HG03097 (cell line): ENCODE results near the gene AK8.

ENCODE experiments used
- ATAC-seq: cut with Tn5 transposase; IDR thresholded peaks from one replicate; pipeline ENCODE4 v1.9.1; 2021; ENCODE audit not compliant: unreplicated experiment, low FRiP score

The AK8 gene

DNA sequence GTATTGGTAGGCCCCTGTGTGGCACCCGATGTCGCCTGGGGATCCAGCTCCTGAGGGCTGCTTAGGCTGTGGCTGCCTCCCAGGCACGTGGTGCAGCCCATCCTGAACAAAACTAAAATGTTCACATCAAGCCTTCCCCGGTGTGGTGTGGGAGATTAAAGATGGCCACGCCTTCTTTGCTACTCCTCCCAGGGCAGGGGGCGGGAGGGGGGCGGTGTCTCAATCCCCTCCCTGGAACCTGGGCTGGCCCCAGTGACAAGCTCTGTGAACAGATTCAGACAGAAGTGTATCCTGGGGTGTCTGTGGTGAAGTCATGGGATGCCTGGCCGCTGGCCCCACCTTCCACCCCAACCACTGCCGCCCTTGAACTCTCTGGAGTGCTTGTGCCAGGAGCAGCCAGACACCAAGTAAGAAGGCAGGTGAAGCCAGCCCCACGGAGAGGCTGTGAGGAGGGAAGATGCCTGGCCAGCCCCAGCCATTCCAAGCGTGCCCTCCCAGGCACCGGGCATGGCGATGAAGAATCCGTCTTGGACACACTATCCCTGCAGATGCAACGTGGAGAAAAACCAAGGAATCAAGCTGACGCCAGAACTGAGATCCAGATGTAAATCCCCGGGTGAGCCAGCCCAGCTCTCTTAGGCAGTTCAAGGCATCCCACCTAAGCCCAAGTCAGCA lies 75.8 kb downstream of the AK8 start:
- no peak for ATAC-seq

DNA sequence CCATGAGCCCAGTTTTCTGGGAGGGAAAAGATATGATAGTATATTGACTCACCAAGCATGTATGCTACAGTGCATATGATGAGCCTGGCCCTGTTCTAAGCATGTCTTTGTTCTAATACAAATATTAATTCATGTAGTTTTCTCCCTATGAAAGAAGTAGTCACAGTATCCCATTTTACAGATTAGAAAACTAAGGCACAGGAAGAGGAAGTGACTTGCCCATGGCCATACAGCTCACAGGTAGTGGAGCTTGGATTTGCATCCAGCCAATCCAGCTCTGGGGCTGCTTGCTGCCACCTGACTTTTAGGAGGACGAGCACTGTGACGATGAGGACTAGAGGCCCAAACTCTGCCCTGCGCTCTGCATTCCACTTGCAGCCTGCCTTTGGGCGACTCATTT lies 76.4 kb downstream of the AK8 start:
- ATAC-seq, result no peak

DNA sequence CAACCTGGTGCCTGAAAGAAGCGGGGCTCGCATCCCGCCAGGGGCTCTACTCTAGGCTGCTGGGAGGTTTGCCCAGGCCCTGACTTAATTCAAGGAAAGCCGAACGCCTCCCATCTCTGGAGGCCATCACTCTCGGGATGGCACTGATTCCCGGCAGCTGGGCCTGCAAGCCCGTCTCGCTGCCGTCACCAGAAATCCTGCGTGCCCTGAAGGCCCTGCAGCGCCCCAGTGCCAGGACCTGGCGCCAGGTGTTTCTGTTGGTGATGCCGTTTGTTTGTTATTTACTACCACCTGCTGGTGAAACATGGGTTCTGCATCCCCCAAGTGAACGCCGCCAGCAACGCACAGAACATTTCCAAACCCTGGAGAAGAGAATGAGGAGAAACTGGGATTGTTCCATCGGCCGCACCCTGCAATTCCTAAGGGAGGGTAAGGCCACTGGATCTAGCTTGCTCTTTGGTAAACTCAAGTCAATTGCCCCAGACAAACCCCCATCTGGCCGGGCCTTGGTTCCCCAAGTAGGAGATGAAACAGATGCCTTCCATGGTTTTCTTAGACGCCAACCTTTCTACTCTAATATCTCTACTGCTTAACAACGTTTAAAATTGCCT lies 77.9 kb downstream of the AK8 start:
- no peak for ATAC-seq

DNA sequence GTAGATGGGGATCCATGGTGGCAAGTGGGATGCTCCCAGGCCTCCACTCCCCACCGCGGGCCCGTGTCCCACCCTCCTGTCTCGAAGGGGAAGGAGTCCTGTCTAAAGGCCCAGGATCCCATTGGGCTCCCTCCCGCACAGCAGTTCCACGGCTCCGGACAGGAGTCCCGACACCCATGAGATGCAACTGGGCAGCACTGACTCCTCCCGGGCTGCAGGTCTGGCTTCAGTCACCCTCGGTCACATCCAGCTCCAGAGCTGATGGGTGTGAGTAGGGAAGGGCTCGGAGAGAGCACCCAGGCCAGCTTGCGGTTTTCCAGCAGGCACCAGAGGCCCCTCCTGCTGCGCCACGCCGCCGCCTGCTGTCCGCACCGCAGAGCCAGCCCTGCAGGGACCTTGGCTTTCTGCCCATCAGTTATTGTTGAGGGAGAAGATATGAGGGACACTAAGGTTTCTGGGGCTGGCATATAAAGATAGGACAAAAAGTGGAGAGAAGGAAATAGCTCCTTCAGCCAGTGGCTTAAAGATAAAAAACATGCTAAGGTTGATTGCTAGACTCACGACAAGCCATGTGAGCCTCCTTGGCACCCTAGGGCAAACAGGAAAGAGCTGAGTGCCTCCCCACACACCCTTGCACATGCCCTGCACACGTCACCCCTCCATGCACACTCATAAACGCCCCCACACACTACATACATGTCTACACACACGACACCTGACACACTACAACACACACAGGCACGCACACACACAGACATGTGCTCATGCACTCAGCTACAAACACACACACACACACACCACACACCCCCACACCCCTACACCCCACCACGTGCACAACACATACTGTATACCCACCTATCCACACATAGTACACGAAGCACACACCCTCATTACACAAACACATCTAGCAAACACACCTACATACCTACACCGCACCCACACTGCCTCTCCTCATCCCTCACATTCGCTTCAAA lies 79.0 kb downstream of the AK8 start:
- ATAC-seq, result no peak

DNA sequence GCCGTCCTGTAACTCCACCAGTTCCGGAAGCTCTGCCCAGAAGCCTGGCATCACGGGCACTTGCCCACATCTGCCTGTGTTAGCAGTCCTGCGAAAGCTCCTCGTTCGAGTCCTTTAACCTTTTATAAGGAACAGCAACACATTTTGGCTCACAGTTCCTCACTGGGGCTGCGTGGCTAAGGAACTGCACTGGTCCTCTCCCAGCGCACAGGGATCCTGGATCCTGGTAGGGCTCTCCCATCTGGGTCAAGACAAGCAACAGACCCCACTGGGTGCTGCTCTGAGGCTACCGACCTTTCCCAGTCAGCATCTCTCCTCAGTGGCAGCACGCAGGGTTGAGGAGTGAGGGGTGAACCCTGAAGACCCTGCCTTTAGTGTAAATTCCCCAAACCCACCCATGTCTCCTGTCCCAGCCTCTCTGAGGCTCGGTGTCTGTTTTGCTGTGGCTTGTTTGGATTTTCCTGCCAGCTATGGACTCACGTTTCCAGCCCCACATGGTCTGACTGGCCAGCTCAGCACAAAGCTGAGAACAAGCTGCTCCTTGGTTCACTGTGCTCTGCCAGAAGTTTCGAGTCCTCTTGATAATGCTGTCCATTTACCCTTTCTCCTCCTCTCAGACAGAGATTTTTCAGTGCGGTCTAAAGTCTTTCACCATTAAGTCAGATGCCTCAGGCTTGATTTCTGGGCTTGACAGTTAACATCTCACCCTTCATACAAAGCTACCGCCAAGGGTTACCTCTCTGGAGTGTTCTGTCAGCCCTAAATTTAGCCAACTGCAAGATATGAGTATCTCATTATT lies 80.0 kb downstream of the AK8 start:
- no peak for ATAC-seq

DNA sequence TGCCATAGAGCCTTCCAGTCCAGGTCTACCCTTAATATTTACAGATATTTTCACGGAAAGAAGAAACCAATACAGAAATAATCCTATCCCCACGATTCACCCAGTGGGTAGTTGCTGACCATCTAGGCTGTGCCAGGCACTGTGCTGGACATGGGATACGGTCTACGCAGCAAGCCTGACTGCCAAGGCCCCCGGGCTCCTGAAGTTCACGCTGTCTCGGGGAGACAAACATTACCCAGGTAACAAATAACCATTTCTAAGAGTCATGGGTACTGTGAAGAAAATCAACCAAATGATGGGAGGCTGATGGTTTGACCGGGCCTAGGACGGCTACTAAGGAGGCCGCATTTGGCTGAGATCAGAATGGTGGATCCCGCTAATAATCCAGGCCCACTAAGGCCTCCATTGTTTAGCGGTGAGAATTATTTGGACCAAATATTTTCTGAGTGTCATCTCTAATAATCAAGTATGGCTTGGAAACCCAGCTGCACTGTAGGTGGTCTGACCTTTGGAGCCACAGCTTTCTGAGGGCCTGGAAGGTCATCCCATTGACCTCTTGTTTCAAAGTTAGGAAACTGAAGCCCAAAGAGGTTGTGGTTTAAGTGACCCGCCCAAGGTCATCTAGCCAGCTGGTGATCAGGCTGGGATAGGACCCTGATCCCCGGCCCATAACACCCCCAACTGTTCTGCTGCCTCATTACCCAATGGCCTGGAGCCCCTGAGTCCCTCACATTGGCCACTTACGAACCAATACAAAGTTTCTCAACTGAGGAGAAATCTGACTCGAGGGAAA lies 82.4 kb downstream of the AK8 start:
- no peak for ATAC-seq

DNA sequence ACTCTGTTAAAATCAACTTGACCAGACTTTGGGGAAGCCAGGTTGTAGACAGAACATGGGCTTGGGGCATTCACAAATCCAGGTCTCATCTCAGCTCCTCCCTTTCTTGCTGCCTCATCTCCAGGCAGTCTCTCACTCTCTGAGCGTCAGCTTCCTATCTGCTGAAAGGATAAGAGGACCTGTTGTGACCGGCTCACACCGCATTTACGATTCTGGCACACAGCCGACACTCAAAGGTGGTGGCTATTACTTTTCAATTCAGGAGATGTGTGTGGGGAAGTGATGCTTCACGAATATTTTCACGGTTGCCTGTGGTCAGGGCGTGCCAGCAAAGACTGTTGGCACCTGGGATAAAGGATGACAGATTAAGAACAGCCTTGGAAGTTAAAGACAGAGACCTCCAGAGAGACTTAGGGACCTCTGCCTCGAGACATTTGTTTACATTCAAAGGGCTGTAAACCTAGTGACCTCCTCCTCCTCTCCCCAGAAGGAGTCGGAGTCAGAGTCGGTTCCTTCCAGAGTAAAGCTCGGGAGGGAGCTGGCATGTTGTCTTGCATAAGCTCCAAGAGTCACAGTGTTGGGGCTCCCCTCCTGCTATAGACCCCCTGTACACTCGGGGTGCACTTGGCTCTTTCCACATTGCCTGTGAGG lies 83.2 kb downstream of the AK8 start:
- ATAC-seq, result no peak

DNA sequence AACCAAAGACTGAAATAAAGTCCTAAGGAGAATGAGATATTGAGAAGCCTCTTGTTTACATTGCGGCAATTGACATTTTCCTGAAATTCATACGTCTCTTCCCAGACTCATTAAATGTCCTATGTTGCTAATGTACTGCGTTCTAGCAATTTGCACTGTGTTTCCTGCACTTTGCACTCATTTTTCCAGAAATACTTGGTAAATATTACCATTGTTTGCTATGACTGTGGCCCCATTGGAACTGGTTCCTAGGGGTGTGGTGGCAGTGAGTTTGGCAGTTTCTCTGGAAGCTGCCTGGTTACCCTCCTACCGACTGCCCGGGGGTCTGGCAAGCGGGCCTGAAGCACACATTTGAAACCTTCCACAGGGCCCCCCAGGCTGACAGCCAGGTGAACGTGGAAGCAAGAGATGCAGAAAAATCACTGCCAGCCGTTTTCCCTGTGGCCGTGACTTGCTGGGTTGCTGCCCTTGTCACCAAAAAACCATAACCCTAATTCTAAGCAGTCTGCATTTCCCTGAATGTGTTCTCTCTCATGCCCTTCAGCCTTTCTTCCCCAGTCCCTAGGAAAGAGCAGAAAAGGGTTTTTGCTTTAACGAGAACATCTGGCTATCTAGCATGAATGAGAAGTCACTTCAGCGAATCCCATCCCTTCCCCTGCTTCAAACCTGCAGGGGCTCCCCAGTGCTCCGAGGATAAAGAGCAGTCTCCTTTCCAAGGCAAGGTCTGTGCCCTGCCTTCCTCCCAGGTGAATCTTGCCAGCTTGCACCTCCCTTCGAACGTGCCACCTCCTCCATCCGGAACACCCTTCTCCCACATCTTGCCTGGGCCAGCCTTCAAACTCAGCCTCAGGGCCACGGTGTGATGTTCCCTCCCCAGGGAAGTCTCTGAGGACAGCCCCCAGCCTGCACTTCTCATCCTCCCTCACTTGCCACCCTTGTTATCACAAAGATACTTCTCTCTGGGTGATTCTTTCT lies 84.2 kb downstream of the AK8 start:
- ATAC-seq, result no peak

DNA sequence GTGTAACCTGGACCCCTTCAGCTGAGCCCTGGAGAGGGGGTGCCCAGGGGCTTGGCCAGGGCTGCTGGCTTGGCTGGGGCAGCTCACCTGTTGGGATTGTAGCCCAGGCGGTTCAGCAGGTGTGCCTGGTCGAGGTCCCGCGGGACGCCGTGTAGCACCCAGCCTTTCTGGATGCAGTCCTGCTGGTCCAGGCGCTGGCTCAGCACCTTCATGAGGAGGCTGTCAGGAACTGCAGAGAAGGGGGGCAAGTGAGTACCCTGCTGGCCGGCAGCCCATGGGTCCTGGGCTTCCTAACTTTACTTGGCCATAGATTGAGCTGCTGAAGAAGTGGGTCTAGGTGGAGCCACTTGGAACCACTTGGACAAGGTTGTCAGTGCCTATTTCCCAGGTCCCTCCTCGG lies 85.5 kb downstream of the AK8 start:
- no peak for ATAC-seq

DNA sequence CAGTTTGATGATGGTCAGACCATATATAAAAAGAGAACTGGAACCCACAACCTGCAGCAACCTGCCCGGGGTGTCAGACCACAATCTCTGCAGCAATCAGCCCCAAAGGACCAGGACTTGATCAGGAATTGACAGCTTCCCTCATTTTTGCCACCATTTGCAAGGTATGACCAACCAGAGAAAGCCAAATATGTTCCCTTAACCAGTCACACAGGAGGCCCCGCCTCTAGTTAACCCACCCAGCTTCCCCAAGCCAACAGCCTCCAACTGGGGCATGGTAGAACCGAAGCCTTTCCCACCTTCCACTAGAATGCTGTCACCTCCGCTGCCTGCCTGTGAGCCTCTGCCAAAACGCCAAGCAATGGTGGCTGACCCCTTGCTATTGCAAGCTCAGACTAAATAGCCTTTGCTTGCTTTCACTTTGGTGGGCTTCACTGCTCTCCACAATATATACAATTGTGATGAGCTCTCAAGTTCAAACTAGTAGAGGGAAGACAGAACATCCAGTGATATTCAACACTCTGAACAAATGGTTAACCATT lies 86.3 kb downstream of the AK8 start:
- ATAC-seq, result no peak

DNA sequence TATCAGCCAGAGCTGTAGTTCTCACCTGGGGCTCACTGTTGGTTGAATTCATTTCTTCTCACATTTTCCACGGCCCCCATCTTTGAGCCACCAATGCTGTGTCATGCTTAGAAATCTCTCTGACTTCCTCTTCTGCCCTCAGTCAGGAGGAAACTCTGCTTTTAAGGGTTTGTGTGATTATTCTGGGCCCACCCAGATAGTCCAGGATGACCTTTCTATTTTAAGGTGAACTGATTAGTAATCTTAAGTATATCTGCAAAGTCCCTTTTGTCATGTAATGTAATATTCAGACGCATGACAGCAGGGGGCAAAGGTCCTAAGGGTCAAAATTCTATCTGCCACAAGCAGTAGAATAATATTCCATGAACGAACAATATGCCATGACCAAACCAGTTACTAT lies 88.4 kb downstream of the AK8 start:
- ATAC-seq, result no peak

DNA sequence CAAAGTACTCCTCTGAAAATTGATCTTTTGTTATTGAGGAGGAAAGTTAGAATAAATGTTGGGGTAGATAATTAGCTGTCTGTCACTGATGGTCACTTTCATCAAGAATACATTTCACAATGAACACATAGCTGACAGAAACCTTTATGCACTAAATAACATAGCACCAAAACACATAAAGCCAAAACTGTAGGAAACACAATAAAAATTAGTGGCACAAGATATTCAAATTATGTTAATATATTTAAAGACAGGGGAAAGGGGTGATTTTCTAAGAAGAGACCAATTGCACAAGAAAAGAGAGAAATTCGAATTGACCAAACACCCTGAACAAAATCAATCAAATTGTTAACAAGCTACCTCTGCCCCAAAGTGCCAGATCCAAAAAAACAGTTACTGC lies 89.7 kb downstream of the AK8 start:
- ATAC-seq, result no peak

DNA sequence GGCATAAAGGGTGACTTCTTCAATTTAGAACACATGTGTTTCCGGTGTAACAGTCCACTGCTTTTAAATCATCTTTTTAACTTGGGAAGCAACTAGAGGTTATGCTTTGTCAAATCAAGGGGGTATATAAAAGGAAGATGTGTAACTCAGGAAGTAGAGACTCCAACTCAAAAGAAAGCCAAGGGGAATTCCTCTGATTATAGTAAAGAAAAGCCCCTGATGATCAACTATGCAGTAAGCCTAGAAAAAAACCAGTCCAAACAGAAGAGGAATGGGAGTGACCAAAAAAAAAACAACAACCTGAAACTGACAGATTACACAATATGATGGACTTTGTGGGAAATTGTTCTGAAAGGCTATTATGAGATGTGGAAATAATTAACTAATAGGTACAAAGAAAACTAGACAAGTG lies 90.3 kb downstream of the AK8 start:
- no peak for ATAC-seq

DNA sequence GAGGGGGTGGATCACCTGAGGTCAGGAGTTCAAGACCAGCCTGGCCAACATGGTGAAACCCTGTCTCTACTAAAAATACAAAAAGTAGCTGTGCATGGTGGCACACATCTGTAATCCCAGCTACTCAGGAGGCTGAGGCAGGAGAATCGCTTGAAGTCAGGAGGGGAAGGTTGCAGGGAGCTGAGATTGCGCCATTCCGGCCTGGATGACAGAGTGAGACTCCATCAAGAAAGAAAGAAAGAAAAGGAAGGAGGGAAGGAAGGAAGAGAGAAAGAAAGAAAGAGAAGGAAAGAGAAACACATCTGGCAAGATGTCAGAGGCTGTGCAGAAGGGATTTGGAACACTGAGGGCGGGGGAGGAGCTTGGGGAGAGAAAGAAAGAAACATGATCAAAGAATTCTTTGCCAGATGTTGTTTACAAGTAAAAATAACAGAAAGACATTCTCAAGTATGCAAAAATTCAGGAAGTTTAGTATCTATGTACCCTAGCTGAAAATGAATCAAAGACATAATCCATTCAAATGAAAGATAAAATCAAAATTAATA lies 93.7 kb downstream of the AK8 start:
- ATAC-seq, result no peak

DNA sequence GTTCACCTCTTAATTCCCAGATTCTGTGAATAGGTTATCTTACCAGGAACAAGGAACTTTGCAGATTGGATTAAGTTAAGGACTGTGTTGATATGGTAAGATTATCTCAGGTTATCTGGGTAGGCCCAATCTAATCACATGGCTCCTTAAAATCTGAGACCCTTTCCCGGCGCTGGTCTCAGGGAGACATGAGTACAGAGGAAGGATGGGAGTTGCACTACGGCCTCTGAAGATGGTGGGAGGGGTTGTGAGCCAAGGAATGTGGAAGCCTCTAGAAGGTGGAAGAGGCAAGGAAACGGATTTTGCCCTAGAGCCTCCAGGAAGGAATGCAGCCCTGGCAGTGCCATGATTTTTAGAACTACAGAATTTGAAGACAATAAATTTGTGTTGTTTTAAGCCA lies 95.1 kb downstream of the AK8 start:
- ATAC-seq, result no peak

DNA sequence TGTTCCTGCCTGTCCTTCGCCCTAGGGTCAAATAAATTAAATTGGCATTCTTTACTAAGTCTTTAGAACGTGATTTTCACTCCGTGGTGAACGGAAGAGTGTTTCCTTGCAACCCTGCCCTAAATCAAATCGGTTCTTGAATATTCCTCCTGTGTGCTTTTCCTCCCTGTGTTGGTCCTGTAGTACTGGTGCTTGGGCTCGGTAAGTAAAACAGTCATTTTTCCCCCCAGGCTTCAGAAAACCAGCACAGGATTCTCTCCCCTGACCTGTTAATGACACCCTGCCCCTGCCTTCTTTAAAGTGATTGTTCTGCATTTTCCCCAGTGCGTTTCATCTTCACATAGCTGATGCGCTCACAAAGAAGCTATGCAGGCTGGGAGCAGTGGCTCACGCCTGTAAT lies 96.0 kb downstream of the AK8 start:
- no peak for ATAC-seq

DNA sequence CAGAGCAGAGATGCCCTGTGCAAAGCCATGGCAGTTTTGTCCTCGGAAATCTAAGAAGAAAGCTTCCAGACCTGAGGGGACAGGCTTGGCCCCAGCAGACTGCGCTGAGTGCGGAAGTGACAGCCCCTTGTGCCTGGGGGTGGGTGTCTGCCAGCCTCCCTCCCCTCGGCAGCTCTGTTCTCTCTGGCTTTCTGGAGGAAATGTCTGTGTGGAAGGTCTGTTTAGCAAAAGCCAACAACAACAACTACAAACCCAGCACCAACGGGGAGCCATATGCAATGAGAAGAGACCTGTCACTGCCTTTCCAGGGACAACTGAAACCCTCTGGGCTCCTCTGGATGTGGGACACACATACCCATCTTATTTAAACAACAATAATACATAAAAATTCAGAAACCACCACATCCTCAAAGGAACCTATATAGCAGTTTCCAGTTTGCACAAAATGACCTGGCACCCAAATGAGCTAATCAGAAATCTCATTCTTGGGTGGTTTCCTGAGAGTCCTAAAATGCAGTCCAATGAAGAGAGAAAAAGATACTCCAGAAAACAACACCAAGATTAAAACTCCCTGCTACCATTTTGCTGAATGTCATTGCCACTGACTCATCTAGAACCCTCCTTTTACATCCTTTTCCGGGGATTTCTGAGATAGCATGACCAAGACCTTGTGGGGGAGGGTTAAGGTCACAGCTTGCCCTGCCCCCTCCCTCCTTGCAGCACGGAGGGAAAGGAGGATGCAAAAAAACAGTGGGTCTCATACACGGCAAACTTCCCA lies 97.7 kb downstream of the AK8 start:
- ATAC-seq, result no peak
